A549 treated with ZK216348 at 1 μM for 4 hours (cell line): ENCODE results near the gene PHKA2. TPM values are rescaled to one million over a fixed set of nuclear protein-coding genes. Genes with fewer than 3 reads are reported as not detected.

Experiments
- total RNA-seq: library from RNA; stranded (reverse); fragments of 200-300 nt; extraction: Qiagen RNA extraction; gene quantifications from 5 replicates; pipeline ENCODE4 v1.2.3, GENCODE V29; 2022; ENCODE audit warnings: low read depth

Gene PHKA2
- total RNA-seq = 10.7 to 16.2 TPM (median 14.3 TPM) in 5 replicates

GRCh38 chrX:18983666-18984380, at the start of gene PHKA2:
TSS of gene PHKA2 (minus strand) at chrX:18984114. CDS start at chrX:18983932, 182 bp downstream.

Other genes starting within 250 kb of the PHKA2 start
- gene ADGRG2, start 138.4 kb upstream of the PHKA2 start, total RNA-seq = 6.9 to 10.2 TPM (median 8.5 TPM) in 5 replicates